Measurements from ENCODE around the gene ADGRL3. TPM values are rescaled to one million over a fixed set of nuclear protein-coding genes. Genes with fewer than 3 reads are reported as not detected.
"Not testable (repeated sequence)": the region's sequence is repeated elsewhere in the genome, so short reads cannot be mapped to it uniquely, and the experiment has no call there.

The ADGRL3 gene
- total RNA-seq, 4 donors from 2014 or later, result 6.5 to 19.0 (median 14.0) TPM

GRCh38 chr4:61759885-61760284 lies 559.8 kb downstream of the ADGRL3 start:
- H3K27ac ChIP-seq; H3K9me3 ChIP-seq; H3K4me3 ChIP-seq; DNase-seq (ENCODE audit: low spot score in 2 of 2); H3K4me1 ChIP-seq; H3K27me3 ChIP-seq; H3K36me3 ChIP-seq: not testable (repeated sequence)
- WGBS, result 100% methylated on average over 4 of the region's 4 CpGs

- no peak for TF ChIP-seq POLR2A (IDR thresholded peaks at IDR 0.05)
- no peak for TF ChIP-seq POLR2AphosphoS5 (IDR thresholded peaks at IDR 0.05)
- TF ChIP-seq EP300 (IDR thresholded peaks at IDR 0.05), result no peak
- TF ChIP-seq CTCF (IDR thresholded peaks at IDR 0.05), result no peak
- H3K4me3 ChIP-seq, result no peak overlapping the region
- no peak overlapping the region for H3K27ac ChIP-seq
- H3K36me3 ChIP-seq, result no peaks in the 10 kb centered on the region
- no peaks in the 10 kb centered on the region for H3K27me3 ChIP-seq
- DNase-seq (ENCODE audit: low spot score in 2 of 2), result no peak
- no peaks in the 10 kb centered on the region for H3K9me3 ChIP-seq
- no peaks in the 10 kb centered on the region for H3K4me1 ChIP-seq
- WGBS, result 96% methylated on average over 2 of the region's 2 CpGs
These were observed 560.7 kb downstream of the ADGRL3 start for GRCh38 chr4:61760820-61761219.

GRCh38 chr4:61762722-61763627 lies 562.8 kb downstream of the ADGRL3 start:
- Histone ChIP-seq H3K27ac (no peak overlapping the region), H3K4me3 (no peak overlapping the region), H3K4me1 (no peaks in the 10 kb centered on the region), H3K27me3 (no peaks in the 10 kb centered on the region), H3K36me3 (no peaks in the 10 kb centered on the region), H3K9me3 (no peaks in the 10 kb centered on the region)
- no peak for TF ChIP-seq POLR2AphosphoS5 (IDR thresholded peaks at IDR 0.05)
- TF ChIP-seq POLR2A (IDR thresholded peaks at IDR 0.05), result no peak
- TF ChIP-seq EP300 (IDR thresholded peaks at IDR 0.05), result no peak
- no peak for TF ChIP-seq CTCF (IDR thresholded peaks at IDR 0.05)
- no peak for DNase-seq (ENCODE audit: low spot score in 2 of 2)
- WGBS, result 91% methylated on average over 5 of the region's 5 CpGs

- no peaks in the 10 kb centered on the region for H3K27me3 ChIP-seq
- no peaks in the 10 kb centered on the region for H3K36me3 ChIP-seq
- H3K4me1 ChIP-seq, result no peaks in the 10 kb centered on the region
- TF ChIP-seq POLR2AphosphoS5 (IDR thresholded peaks at IDR 0.05) (no peak), POLR2A (IDR thresholded peaks at IDR 0.05) (no peak), CTCF (IDR thresholded peaks at IDR 0.05) (no peak), EP300 (IDR thresholded peaks at IDR 0.05) (no peak)
- no peaks in the 10 kb centered on the region for H3K9me3 ChIP-seq
- no peak for DNase-seq (ENCODE audit: low spot score in 2 of 2)
- no peak overlapping the region for H3K4me3 ChIP-seq
- H3K27ac ChIP-seq, result no peak overlapping the region
These were observed 563.6 kb downstream of the ADGRL3 start for GRCh38 chr4:61763682-61764081.

- H3K4me3 ChIP-seq; H3K9me3 ChIP-seq; H3K4me1 ChIP-seq; H3K27me3 ChIP-seq; DNase-seq (ENCODE audit: low spot score in 2 of 2); H3K27ac ChIP-seq; H3K36me3 ChIP-seq: not testable (repeated sequence)
- WGBS, result 87% methylated on average over 9 of the region's 9 CpGs
These were observed 564.0 kb downstream of the ADGRL3 start for GRCh38 chr4:61764090-61764489.

GRCh38 chr4:61769444-61770167 lies 569.5 kb downstream of the ADGRL3 start:
- DNase-seq (ENCODE audit: low spot score in 2 of 2); H3K4me1 ChIP-seq; H3K36me3 ChIP-seq; H3K27me3 ChIP-seq; H3K4me3 ChIP-seq; H3K9me3 ChIP-seq; H3K27ac ChIP-seq: not testable (repeated sequence)
- 89% methylated on average over 8 of the region's 14 CpGs for WGBS

Measured in suprapubic skin (tissue), 4 donors.